ENCODE results near the gene ARL2BP.

DNA sequence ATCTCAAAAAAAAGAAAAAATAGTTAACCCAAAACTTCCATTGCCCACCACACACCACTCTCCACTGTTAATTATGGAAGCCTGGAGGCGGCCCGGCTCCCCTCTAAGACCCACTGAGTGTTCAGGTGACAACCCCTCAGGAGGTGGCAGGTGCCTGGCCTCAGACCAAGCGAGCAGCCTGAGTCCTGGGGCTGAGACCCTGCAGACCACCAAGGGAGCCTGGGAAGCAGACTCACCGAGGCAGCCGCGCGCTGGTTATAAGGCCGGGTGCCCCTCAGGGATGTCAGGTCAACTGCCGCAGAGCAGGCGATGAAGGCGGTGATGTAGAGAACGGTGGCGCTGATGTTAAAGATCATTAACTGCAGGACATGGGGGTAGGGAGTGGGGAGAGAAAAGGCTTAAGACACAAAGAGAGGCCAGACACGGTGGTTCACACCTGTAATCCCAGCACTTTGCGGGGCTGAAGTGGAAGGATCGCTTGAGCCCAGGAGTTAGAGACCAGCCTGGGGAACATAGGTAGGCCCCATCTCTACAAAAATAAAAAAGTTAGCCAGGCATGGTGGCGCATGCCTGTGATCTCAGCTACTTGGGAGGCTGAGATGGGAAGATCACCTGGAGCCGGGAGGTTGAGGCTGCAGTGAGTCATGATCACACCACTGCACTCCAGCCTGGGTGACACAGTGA, 13.3 kb downstream of the ARL2BP start:
- no peak for TF ChIP-seq RAD21 (IDR thresholded peaks at IDR 0.05; ENCODE audit: low read depth)
- no peak for TF ChIP-seq CREB1 (IDR thresholded peaks at IDR 0.05; ENCODE audit: low read depth)
- TF ChIP-seq TAF1 (IDR thresholded peaks at IDR 0.05; ENCODE audit: low read depth): no peak
- TF ChIP-seq, protein P1, sequence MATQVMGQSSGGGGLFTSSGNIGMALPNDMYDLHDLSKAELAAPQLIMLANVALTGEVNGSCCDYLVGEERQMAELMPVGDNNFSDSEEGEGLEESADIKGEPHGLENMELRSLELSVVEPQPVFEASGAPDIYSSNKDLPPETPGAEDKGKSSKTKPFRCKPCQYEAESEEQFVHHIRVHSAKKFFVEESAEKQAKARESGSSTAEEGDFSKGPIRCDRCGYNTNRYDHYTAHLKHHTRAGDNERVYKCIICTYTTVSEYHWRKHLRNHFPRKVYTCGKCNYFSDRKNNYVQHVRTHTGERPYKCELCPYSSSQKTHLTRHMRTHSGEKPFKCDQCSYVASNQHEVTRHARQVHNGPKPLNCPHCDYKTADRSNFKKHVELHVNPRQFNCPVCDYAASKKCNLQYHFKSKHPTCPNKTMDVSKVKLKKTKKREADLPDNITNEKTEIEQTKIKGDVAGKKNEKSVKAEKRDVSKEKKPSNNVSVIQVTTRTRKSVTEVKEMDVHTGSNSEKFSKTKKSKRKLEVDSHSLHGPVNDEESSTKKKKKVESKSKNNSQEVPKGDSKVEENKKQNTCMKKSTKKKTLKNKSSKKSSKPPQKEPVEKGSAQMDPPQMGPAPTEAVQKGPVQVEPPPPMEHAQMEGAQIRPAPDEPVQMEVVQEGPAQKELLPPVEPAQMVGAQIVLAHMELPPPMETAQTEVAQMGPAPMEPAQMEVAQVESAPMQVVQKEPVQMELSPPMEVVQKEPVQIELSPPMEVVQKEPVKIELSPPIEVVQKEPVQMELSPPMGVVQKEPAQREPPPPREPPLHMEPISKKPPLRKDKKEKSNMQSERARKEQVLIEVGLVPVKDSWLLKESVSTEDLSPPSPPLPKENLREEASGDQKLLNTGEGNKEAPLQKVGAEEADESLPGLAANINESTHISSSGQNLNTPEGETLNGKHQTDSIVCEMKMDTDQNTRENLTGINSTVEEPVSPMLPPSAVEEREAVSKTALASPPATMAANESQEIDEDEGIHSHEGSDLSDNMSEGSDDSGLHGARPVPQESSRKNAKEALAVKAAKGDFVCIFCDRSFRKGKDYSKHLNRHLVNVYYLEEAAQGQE (IDR thresholded peaks at IDR 0.05; ENCODE audit: low read depth): no peak
- TF ChIP-seq NFIC (IDR thresholded peaks at IDR 0.05): no peak
- TF ChIP-seq, protein P2, sequence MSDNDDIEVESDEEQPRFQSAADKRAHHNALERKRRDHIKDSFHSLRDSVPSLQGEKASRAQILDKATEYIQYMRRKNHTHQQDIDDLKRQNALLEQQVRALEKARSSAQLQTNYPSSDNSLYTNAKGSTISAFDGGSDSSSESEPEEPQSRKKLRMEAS (IDR thresholded peaks at IDR 0.05): no peak

Measured in Ishikawa (cell line).